GM10847 (cell line): ENCODE results near the gene LENG8.

Experiments
- POLR2A ChIP-seq: IDR thresholded peaks from 2 replicates; pipeline ENCODE4 v1.6.1; 2011; ENCODE audit not compliant: insufficient read length; ENCODE audit errors: extremely low read depth

Gene LENG8

GRCh38 chr19:54452626-54453025 lies 3.6 kb downstream of the LENG8 start:
- TF ChIP-seq POLR2A: no peak

DNA sequence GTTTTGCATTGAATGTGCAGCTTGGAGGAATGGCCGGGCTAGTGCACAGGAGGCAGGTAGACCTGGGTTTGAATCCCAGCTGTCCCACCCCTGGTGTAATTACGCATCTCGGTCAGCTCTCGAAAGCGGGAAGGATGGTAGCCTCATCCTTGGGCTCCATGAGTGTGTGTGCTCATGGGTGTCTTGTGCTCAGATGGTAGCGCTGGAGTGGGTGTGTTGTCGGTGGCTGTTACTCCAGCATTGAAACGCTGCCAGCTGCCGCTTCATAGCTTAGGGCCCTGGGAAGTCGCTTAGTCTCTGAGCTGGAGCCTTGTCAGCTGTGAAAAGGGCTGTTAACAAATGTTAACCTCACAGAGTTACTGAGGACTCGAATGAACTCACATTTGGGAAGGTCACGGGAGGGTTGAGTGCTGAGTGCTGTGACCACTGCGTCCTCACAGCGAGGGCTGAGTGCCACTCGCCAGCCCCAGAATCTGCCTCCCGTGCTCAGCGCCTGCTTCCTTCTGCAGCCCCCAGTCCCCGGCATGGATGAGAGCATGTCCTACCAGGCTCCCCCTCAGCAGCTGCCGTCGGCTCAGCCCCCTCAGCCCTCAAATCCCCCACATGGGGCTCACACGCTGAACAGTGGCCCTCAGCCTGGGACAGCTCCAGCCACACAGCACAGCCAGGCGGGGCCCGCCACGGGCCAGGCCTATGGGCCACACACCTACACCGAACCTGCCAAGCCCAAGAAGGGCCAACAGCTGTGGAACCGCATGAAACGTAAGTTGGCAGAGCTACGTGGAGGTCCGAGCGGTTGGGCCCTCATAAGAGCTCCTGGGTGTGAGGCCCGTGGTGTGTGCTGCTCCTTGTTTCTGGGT lies 5.2 kb downstream of the LENG8 start:
- no peak for TF ChIP-seq POLR2A

DNA sequence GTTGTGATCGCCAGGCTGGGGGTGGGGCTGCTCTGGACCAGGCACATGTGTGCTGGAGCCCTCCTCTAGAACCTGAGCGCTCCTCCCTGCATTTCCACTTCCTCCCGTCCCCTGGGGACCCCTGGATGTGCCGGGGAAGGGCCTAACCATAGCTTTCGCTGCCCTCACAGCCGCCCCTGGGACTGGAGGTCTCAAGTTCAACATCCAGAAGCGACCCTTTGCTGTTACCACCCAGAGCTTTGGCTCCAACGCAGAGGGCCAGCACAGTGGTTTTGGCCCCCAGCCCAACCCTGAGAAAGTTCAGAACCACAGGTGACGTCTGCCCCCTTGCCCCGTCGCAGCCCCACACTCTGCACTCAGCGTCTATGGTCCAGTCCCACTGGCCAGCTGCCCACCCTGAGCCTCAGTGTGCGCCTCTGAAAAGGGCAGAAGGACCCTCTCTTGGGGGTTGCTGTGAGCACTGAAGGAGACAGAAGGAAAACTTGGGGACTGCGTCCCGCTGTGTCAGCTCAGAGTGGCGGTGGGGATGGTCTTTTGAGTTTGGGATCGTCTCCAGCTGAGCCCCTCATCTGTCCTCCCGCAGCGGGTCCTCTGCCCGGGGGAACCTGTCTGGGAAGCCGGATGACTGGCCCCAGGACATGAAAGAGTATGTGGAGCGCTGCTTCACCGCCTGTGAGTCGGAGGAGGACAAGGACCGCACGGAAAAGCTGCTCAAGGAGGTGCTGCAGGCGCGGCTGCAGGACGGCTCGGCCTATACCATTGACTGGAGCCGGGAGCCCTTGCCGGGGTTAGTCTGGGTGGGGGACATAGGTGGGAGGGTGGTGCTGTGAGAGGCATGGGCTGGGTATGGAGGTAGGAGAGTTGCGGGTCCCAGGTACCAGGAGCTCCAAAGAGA lies 6.0 kb downstream of the LENG8 start:
- no peak for TF ChIP-seq POLR2A

GRCh38 chr19:54455786-54456422 lies 6.9 kb downstream of the LENG8 start:
- TF ChIP-seq POLR2A: no peak

DNA sequence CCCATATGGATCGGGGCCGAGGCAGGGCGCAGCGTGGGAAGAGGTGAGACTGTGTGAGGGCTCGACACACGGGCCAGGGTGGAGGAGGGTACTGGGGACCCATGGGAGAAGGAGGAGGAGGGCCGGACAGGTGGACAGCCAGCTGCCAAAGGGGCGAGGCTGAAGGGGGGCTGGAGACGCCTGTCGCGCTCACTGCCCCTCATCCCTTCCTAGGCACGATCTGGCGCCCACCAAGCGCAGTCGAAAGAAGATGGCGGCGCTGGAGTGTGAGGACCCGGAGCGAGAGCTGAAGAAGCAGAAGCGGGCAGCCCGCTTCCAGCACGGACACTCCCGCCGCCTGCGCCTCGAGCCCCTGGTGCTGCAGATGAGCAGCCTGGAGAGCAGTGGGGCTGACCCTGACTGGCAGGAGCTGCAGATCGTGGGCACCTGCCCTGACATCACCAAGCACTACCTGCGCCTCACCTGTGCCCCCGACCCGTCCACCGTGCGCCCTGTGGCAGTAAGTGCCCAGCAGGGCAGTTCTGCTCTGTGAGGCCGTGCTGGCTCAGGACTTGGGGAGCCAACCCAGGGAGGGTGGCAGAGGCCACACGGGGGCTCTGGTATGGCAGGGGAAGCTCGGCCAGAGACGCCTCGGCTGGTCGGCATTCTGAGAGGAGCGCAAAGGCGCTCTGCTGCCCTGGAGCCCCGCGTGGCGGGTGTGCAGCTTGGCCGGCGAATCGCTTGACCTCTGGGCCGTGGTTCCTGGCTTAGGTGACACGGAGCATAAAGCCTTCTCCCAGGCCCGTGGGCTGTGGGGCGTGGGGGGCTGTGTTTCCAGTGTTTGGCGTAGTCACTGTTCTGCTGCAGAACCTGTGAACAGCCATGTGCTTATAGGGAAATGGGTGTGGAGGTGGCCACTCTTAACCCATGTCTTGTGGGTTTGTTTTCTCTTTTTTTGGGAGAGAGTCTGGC lies 7.7 kb downstream of the LENG8 start:
- no peak for TF ChIP-seq POLR2A

- TF ChIP-seq POLR2A: no peak
Observed at GRCh38 chr19:54457773-54458647, 9.0 kb downstream of the LENG8 start.

DNA sequence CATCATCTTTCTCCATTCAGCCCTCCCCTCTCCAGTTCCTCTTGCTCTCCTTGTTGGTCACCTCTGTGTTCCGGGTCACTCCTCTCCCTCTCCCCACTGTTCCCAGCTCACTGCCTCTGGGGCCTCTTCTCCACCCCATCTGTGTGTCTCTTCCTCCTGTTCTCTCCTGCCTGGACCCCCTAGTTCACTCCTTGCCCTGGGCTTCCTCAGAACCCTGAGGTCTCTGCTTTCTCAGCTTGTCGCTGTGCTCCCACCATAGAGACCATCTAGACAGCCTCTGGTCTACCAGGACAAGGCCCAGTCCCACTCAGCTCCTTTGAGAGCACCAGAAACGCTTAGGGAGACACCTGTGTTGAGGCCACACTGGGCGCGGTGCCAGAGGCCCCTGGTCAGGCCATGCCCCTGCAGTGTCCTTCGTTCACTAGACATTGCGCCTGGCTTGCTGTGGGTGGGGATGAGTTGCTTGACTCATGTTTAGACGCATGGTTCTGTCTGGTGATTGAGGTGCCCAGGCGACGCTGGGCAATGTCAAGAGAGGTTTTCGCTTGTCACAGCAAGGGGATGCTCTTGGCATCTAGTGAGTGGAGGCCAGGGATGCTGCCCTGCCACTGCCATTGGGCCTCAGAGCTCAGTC lies 9.8 kb downstream of the LENG8 start:
- TF ChIP-seq POLR2A: no peak

DNA sequence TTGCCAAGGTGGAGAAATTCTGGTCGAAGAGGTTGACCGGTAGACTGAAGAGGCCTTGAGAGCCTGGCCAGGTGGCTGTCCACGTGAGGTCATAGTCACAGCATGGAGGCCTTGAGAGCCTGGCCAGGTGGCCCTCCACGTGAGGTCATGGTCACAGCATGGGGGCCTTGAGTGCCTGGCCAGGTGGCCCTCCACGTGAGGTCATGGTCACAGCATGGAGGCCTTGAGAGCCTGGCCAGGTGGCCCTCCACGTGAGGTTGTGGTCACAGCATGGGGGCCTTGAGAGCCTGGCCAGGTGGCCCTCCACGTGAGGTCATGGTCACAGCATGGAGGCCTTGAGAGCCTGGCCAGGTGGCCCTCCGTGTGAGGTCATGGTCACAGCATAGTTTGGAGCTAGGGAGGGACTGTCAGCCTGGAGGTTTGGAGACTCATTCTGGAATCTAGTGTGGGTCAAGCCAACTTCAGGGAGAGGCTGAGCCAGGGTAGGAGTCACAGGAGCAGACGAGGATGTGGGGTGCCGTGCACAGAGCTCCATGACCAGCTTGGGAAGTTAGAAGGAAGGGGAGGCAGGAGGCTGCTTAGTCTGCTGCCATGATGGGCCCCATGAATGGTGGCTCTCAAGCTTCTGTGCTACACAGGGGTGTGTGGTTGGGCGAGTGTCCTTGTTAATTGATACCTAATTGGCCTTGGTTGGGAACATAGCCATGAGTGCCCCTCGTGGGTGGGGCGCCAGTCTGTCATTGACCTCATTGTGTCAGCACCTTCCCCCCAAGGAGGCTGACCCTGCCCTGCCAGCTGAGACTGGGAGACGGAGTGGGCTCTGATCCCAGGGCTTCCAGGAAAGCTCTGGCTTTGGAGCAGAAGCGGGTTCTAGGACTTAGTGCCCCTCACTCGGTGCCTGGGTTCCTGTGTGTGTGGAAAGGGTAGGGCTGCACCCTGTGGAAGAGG lies 10.6 kb downstream of the LENG8 start:
- no peak for TF ChIP-seq POLR2A

DNA sequence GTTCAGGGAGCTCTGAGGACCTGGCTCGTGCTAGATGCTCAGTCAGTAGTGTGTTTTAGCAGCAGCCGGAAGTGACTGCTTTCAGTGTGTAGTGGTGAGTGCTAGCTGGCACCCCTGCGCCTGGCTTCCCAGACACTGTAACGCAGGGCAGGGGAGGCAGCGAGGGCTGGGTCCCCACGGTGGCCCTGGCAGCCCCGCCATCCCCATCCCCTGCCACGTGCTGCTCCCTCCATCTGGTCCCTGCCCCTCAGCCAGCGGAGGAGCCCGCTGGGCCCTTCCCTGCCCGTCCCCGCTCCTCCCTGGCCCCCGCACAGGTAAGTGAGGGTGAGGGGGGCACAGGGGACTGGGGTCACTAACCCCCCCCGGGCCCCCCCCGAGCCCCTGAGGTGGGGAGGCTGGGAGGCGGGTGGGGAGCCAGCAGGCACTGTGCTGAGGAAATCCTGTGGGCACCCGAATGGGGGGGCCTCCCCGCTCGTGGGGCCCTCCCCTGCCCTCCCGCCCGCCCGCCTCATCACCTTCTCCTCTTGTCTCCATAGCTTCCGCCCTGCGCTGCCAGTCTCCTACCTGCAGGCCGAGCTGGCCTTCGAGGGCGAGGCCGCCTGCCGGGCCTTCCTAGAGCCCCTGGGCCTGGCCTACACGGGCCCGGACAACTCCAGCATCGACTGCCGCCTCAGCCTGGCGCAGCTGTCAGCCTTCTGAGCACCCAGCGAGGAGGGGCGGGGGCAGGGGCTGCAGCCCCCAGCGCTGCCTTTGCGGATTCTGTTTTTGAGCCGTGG lies 11.4 kb downstream of the LENG8 start:
- no peak for TF ChIP-seq POLR2A

DNA sequence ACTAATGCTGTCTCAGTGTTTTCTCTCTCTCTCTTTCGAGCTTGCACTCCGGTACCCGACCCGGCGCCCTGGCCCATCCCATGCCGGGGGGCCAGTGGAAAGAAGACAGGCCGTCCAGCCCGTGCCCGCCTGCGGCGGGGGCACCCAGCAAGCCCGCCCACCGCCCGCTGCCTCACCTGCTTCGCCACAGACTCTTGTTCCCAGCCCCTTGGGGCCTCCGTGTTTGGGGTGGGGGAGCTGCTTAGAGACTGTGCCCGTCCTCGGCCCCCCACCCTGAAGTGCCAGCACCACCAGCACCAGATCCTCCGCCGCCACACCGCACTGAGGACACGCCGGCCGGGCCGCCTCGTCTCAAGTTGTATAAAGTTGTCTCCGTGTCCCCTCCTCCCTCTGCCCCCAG lies 12.2 kb downstream of the LENG8 start:
- no peak for TF ChIP-seq POLR2A

DNA sequence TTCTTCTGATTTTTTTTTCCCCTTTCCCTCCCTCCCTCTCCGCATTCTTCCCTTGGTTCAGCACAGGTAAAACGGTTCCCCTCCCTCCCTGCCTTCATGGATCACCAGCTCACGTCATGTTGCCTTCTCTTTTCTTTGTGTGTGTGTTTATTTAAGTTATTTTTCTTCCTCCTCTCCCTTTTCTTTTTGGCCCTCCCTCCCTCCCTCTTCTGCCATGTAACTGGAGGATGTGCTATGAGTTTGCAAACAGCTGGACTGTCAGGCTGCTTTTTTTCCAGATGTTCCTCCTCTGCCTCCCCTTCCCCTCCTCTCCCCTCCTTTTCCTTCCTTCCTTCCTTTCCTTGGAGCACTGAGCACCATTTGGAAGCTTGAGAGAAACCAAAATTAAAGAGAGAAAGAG lies 12.6 kb downstream of the LENG8 start:
- no peak for TF ChIP-seq POLR2A

DNA sequence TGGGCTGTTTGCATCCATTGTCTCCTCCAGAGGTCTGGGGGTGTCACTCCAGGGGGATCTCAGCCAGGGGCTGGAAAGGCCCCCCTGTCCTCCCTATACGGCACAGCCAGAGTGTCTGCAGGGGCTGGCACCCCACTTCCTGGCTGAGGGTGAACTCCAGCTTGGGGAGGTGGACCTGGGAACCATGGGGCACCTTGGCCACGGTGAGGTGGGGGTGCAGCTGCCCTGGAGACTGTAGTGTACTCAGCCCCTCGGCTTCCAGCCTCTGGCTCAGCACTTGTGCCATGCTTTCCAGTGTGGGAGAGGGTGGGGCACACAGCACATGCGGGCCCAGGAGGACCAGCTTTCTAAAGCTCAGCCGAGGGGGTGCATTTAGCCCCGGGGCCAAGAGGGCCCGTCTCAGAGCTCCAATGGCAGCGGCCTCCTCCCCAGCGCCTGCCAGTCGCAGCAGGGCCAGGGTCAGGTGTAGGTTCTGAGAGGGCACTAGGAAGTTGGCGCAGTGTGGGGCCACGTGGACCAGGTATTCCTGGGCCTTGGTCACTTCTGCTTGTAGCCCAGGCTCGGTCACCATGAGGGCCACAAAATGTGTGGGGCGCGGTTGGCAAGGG lies 13.2 kb downstream of the LENG8 start:
- no peak for TF ChIP-seq POLR2A
